ENCODE measurements around the gene RFX2. TPM values are rescaled to one million over a fixed set of nuclear protein-coding genes. Genes with fewer than 3 reads are reported as not detected.

The RFX2 gene
- total RNA-seq, 4 donors from 2014 or later, result 12.6 to 17.3 (median 15.0) TPM

GRCh38 chr19:6023936-6024335 lies 86.4 kb downstream of the RFX2 start:
- H3K4me1 ChIP-seq, result peaks cover 0 to 16% (median 6%) of the 10 kb centered on the region in 4 donors
- H3K27me3 ChIP-seq, result no peaks in the 10 kb centered on the region
- no peak for DNase-seq (ENCODE audit: low spot score in 2 of 2)
- peaks cover 0 to 13% (median 0%) of the 10 kb centered on the region in 3 donors for H3K36me3 ChIP-seq
- H3K4me3 ChIP-seq, result no peak overlapping the region
- TF ChIP-seq CTCF (IDR thresholded peaks at IDR 0.05) (no peak), EP300 (IDR thresholded peaks at IDR 0.05) (no peak), POLR2A (IDR thresholded peaks at IDR 0.05) (no peak)
- no peaks in the 10 kb centered on the region for H3K9me3 ChIP-seq
- WGBS, 2 donors, result 90 to 97% methylated on average over 12 of the region's 12 CpGs
- no peak overlapping the region for H3K27ac ChIP-seq

GRCh38 chr19:6023085-6023682 lies 87.1 kb downstream of the RFX2 start:
- WGBS, 2 donors, result 47 to 61% methylated on average over 21 of the region's 21 CpGs

GRCh38 chr19:6022570-6023064 lies 87.7 kb downstream of the RFX2 start:
- Histone ChIP-seq H3K4me3 (no peak overlapping the region), H3K36me3 (peaks cover 0 to 13% (median 0%) of the 10 kb centered on the region in 3 donors), H3K4me1 (peaks cover 0 to 16% (median 6%) of the 10 kb centered on the region in 4 donors), H3K27ac (peak overlapping the region in 2 of 4 donors; percentile 36 to 46), H3K27me3 (no peaks in the 10 kb centered on the region), H3K9me3 (no peaks in the 10 kb centered on the region)
- WGBS, 2 donors, result 69 to 70% methylated on average over 15 to 16 of the region's 16 CpGs
- TF ChIP-seq EP300 (IDR thresholded peaks at IDR 0.05) (no peak), CTCF (IDR thresholded peaks at IDR 0.05) (peak in 1 of 5 experiments; percentile 5)
- no peak for DNase-seq (ENCODE audit: low spot score in 2 of 2)

More at GRCh38 chr19:6023085-6023682, 87.1 kb downstream of the RFX2 start:
- Histone ChIP-seq H3K4me3 (no peak overlapping the region), H3K27me3 (no peaks in the 10 kb centered on the region), H3K9me3 (no peaks in the 10 kb centered on the region), H3K36me3 (peaks cover 0 to 13% (median 0%) of the 10 kb centered on the region in 3 donors), H3K27ac (peak overlapping the region in 2 of 4 donors; percentile 36 to 46), H3K4me1 (peaks cover 0 to 16% (median 6%) of the 10 kb centered on the region in 4 donors)
- TF ChIP-seq POLR2A (IDR thresholded peaks at IDR 0.05) (no peak), EP300 (IDR thresholded peaks at IDR 0.05) (no peak)
- DNase-seq (ENCODE audit: low spot score in 2 of 2), result no peak

- no peak overlapping the region for H3K27ac ChIP-seq
These were observed 88.3 kb downstream of the RFX2 start for GRCh38 chr19:6021878-6022569.

More at GRCh38 chr19:6021878-6022569, 88.3 kb downstream of the RFX2 start:
- H3K36me3 ChIP-seq, result peaks cover 0 to 12% (median 0%) of the 10 kb centered on the region in 3 donors
- no peak overlapping the region for H3K4me3 ChIP-seq
- H3K27me3 ChIP-seq, result no peaks in the 10 kb centered on the region
- no peaks in the 10 kb centered on the region for H3K9me3 ChIP-seq
- WGBS, 2 donors, result 46 to 48% methylated on average over 25 to 29 of the region's 29 CpGs
- peak; percentile 69 to 89 for DNase-seq (ENCODE audit: low spot score in 2 of 2)
- H3K4me1 ChIP-seq, result peaks cover 0 to 16% (median 6%) of the 10 kb centered on the region in 4 donors
- TF ChIP-seq CTCF (IDR thresholded peaks at IDR 0.05), result peak; percentile 59 to 87 (median 64)
- no peak for TF ChIP-seq EP300 (IDR thresholded peaks at IDR 0.05)
